ENCODE results near the gene DOCK4.

- no peak for TF ChIP-seq EZH2phosphoT487 (conservative IDR thresholded peaks at IDR 0.05; ENCODE audit: low read length)
- TF ChIP-seq CTCF (IDR thresholded peaks at IDR 0.05; ENCODE audit: insufficient read depth, low read length, poor library complexity, severe bottlenecking): no peak
Measured at GRCh38 chr7:111763221-111763801, 442.9 kb downstream of the DOCK4 start.
